GM23338 (cell line): ENCODE measurements around the gene DNASE1L1. TPM values are rescaled to one million over a fixed set of nuclear protein-coding genes. Genes with fewer than 3 reads are reported as not detected.

Experiments used
- ATAC-seq: fragments of 200-7000 bp; cut with Tn5 transposase; 3 replicates; pipeline ENCODE4 v1.9.1; 2020
- DNase-seq: peaks from one replicate; pipeline ENCODE4 v3.0.0-alpha.2; 2015; ENCODE audit warnings: low spot score
- H2AFZ ChIP-seq: fragments of 200-600 bp; sonication (generic); 2 replicates; pipeline ENCODE4 v1.8.0; 2016; ENCODE audit warnings: antibody characterized with exemption, mild to moderate bottlenecking, moderate library complexity
- H3F3A ChIP-seq: fragments of 200-600 bp; sonication (generic); replicated peaks from 2 replicates; pipeline ENCODE4 v1.8.0; 2017; ENCODE audit warnings: antibody characterized with exemption, mixed run types, low read depth
- H3K27ac ChIP-seq: fragments of 200-600 bp; sonication (generic); 2 replicates; pipeline ENCODE4 v1.6.1; 2016; ENCODE audit warnings: low read depth
- H3K27me3 ChIP-seq: fragments of 200-600 bp; sonication (generic); 2 replicates; pipeline ENCODE4 v1.8.0; 2016; ENCODE audit warnings: mild to moderate bottlenecking, mixed run types, moderate library complexity; ENCODE audit not compliant: insufficient read depth
- H3K36me3 ChIP-seq: fragments of 200-600 bp; sonication (generic); 2 replicates; pipeline ENCODE4 v1.8.0; 2016; ENCODE audit warnings: mild to moderate bottlenecking; ENCODE audit not compliant: insufficient read depth
- H3K4me1 ChIP-seq: fragments of 200-600 bp; sonication (generic); 2 replicates; pipeline ENCODE4 v1.8.0; 2016; ENCODE audit warnings: mild to moderate bottlenecking, moderate library complexity; ENCODE audit not compliant: insufficient read depth
- H3K4me2 ChIP-seq: fragments of 200-600 bp; sonication (generic); 2 replicates; pipeline ENCODE4 v1.7.1; 2017; ENCODE audit warnings: mixed run types
- H3K4me3 ChIP-seq: fragments of 200-600 bp; sonication (generic); 2 replicates; pipeline ENCODE4 v1.6.1; 2016; ENCODE audit warnings: mixed run types
- H3K79me2 ChIP-seq: fragments of 200-600 bp; sonication (generic); replicated peaks from 2 replicates; pipeline ENCODE4 v1.8.0; 2017; ENCODE audit warnings: mild to moderate bottlenecking; ENCODE audit not compliant: insufficient read depth
- H3K9me2 ChIP-seq: fragments of 200-600 bp; sonication (generic); 2 replicates; pipeline ENCODE4 v1.8.0; 2017; ENCODE audit not compliant: insufficient read depth
- H4K20me1 ChIP-seq: fragments of 200-600 bp; sonication (generic); replicated peaks from 2 replicates; pipeline ENCODE4 v1.8.0; 2017; ENCODE audit warnings: mild to moderate bottlenecking; ENCODE audit not compliant: insufficient read depth
- H3K27ac Mint-ChIP-seq: 2 replicates; pipeline ENCODE4 v1.8.0; 2020; ENCODE audit warnings: inconsistent platforms, mild to moderate bottlenecking, moderate library complexity, mixed read lengths
- H3K27me3 Mint-ChIP-seq: 3 replicates; pipeline ENCODE4 v1.8.0; 2022; ENCODE audit warnings: low read depth, mild to moderate bottlenecking, moderate library complexity, mixed read lengths, inconsistent platforms; ENCODE audit not compliant: insufficient read depth, poor library complexity
- H3K36me3 Mint-ChIP-seq: 3 replicates; pipeline ENCODE4 v1.8.0; 2021; ENCODE audit warnings: low read depth, mild to moderate bottlenecking, inconsistent platforms, moderate library complexity, mixed read lengths
- H3K4me1 Mint-ChIP-seq: 3 replicates; pipeline ENCODE4 v1.8.0; 2020; ENCODE audit warnings: mild to moderate bottlenecking, inconsistent platforms, mixed read lengths
- H3K4me3 Mint-ChIP-seq: 3 replicates; pipeline ENCODE4 v1.8.0; 2021; ENCODE audit warnings: moderate library complexity, mild to moderate bottlenecking, inconsistent platforms, mixed read lengths
- H3K9me3 Mint-ChIP-seq: 3 replicates; pipeline ENCODE4 v1.8.0; 2020; ENCODE audit warnings: moderate library complexity, mild to moderate bottlenecking, inconsistent platforms, mixed read lengths
- CREB1 ChIP-seq: fragments of 250-450 bp; sonication (Bioruptor Pico); IDR thresholded peaks from 2 replicates; pipeline ENCODE4 v1.5.0; 2020; ENCODE audit warnings: low read depth, mild to moderate bottlenecking, moderate library complexity
- EZH2phosphoT487 ChIP-seq: fragments of 200-600 bp; sonication (generic); IDR thresholded peaks from one replicate; pipeline ENCODE4 v1.8.1; 2018; ENCODE audit warnings: antibody characterized with exemption; ENCODE audit not compliant: unreplicated experiment
- JUNB ChIP-seq: IDR thresholded peaks from one replicate; pipeline ENCODE4 v1.6.1; 2016; ENCODE audit warnings: antibody characterized with exemption; ENCODE audit not compliant: unreplicated experiment
- NANOG ChIP-seq: IDR thresholded peaks from 2 replicates; pipeline ENCODE4 v1.6.1; 2016; ENCODE audit warnings: antibody characterized with exemption, borderline replicate concordance
- POLR2AphosphoS5 ChIP-seq: IDR thresholded peaks from 2 replicates; pipeline ENCODE4 v1.6.1; 2016; ENCODE audit warnings: antibody characterized with exemption, low read depth
- STAT1 ChIP-seq: IDR thresholded peaks from one replicate; pipeline ENCODE4 v1.6.1; 2016; ENCODE audit warnings: antibody characterized with exemption; ENCODE audit not compliant: unreplicated experiment
- polyA plus RNA-seq: library from polyadenylated mRNA; unstranded; fragments of >200 nt; fragmentation: Nextera tagmentation; extraction: Ambion mirVana; gene quantifications from 2 replicates; pipeline ENCODE4 v1.2.1, GENCODE V29; 2016
- total RNA-seq: library from RNA; depleted of rRNA; stranded (reverse); fragments of >200 nt; shearing (Covaris generic); gene quantifications from 2 replicates; pipeline ENCODE4 v1.2.3, GENCODE V29; 2014
- TF ChIP-seq, protein P1 (sequence below): fragments of 250-450 bp; sonication (Bioruptor Pico); IDR thresholded peaks from 2 replicates; pipeline ENCODE4 v1.5.0; 2020; ENCODE audit warnings: mild to moderate bottlenecking, moderate library complexity
- TF ChIP-seq, protein P2 (sequence below), 2 experiments: fragments of 200-600 bp in 1 of 2; sonication (generic) in 1 of 2; conservative IDR thresholded peaks; 2 replicates each; pipeline versions ENCODE4 v1.5.1 to v1.6.1; 2016 to 2017; ENCODE audit warnings: antibody characterized with exemption in 2 of 2, low read depth in 2 of 2, mild to moderate bottlenecking in 2 of 2, moderate library complexity in 1 of 2
- TF ChIP-seq, protein P3 (sequence below): IDR thresholded peaks from one replicate; pipeline ENCODE4 v1.6.1; 2018; ENCODE audit warnings: antibody characterized with exemption; ENCODE audit not compliant: unreplicated experiment
- TF ChIP-seq, protein P4 (sequence below): IDR thresholded peaks from 2 replicates; pipeline ENCODE4 v1.6.1; 2016; ENCODE audit warnings: antibody characterized with exemption

DNASE1L1 gene
- total and polyA plus RNA-seq, 2 experiments from 2014 or later: 3.3 to 16.1 TPM

DNA sequence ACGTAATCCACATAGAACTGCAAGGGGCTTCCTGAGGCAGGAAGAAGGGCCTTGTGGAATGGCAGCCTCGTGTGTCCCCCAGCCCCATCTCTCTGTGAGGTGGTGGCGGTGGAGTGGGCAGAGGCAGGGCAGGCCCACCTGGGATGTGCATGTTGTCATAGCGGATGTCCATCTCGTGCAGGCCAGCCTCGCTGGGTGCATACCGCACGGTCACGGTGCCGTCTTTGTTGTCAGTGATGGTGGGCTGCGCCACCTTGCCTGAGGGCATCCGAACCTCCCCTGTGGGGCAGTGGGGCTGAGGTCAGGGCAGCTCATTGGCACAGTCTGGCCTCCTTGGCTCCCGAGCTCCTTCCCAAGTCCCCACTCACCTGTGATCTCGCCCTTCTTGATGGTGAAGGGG is 55.0 kb downstream of the DNASE1L1 start:
- Histone ChIP-seq H3K27ac (no peak overlapping the region), H3K79me2 (no peaks in the 10 kb centered on the region), H3K9me2 (no peaks in the 10 kb centered on the region), H3K4me2 (no peak overlapping the region), H4K20me1 (no peaks in the 10 kb centered on the region), H3K4me3 (no peak overlapping the region), H3K27me3 (no peaks in the 10 kb centered on the region), H3K4me1 (no peaks in the 10 kb centered on the region), H3F3A (peaks cover 6% of the 10 kb centered on the region), H2AFZ (no peak overlapping the region), H3K36me3 (peaks cover 17% of the 10 kb centered on the region)
- Mint-ChIP-seq H3K27me3 (peaks cover 3% of the 10 kb centered on the region), H3K4me3 (no peak overlapping the region), H3K4me1 (no peaks in the 10 kb centered on the region; the same call in 2 of the 3 replicates), H3K9me3 (no peaks in the 10 kb centered on the region; the same call in 2 of the 3 replicates), H3K27ac (no peak overlapping the region), H3K36me3 (peaks cover 77% of the 10 kb centered on the region)
- DNase-seq: no peak
- TF ChIP-seq STAT1: no peak
- TF ChIP-seq JUNB: no peak
- TF ChIP-seq, protein P1, sequence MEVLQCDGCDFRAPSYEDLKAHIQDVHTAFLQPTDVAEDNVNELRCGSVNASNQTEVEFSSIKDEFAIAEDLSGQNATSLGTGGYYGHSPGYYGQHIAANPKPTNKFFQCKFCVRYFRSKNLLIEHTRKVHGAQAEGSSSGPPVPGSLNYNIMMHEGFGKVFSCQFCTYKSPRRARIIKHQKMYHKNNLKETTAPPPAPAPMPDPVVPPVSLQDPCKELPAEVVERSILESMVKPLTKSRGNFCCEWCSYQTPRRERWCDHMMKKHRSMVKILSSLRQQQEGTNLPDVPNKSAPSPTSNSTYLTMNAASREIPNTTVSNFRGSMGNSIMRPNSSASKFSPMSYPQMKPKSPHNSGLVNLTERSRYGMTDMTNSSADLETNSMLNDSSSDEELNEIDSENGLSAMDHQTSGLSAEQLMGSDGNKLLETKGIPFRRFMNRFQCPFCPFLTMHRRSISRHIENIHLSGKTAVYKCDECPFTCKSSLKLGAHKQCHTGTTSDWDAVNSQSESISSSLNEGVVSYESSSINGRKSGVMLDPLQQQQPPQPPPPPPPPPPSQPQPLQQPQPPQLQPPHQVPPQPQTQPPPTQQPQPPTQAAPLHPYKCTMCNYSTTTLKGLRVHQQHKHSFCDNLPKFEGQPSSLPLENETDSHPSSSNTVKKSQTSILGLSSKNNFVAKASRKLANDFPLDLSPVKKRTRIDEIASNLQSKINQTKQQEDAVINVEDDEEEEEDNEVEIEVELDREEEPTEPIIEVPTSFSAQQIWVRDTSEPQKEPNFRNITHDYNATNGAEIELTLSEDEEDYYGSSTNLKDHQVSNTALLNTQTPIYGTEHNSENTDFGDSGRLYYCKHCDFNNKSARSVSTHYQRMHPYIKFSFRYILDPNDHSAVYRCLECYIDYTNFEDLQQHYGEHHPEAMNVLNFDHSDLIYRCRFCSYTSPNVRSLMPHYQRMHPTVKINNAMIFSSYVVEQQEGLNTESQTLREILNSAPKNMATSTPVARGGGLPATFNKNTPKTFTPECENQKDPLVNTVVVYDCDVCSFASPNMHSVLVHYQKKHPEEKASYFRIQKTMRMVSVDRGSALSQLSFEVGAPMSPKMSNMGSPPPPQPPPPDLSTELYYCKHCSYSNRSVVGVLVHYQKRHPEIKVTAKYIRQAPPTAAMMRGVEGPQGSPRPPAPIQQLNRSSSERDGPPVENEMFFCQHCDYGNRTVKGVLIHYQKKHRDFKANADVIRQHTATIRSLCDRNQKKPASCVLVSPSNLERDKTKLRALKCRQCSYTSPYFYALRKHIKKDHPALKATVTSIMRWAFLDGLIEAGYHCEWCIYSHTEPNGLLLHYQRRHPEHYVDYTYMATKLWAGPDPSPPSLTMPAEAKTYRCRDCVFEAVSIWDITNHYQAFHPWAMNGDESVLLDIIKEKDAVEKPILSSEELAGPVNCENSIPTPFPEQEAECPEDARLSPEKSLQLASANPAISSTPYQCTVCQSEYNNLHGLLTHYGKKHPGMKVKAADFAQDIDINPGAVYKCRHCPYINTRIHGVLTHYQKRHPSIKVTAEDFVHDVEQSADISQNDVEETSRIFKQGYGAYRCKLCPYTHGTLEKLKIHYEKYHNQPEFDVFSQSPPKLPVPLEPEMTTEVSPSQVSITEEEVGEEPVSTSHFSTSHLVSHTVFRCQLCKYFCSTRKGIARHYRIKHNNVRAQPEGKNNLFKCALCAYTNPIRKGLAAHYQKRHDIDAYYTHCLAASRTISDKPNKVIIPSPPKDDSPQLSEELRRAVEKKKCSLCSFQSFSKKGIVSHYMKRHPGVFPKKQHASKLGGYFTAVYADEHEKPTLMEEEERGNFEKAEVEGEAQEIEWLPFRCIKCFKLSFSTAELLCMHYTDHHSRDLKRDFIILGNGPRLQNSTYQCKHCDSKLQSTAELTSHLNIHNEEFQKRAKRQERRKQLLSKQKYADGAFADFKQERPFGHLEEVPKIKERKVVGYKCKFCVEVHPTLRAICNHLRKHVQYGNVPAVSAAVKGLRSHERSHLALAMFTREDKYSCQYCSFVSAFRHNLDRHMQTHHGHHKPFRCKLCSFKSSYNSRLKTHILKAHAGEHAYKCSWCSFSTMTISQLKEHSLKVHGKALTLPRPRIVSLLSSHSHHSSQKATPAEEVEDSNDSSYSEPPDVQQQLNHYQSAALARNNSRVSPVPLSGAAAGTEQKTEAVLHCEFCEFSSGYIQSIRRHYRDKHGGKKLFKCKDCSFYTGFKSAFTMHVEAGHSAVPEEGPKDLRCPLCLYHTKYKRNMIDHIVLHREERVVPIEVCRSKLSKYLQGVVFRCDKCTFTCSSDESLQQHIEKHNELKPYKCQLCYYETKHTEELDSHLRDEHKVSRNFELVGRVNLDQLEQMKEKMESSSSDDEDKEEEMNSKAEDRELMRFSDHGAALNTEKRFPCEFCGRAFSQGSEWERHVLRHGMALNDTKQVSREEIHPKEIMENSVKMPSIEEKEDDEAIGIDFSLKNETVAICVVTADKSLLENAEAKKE (CRISPR knock-in tag): no peak
- TF ChIP-seq, protein P2, sequence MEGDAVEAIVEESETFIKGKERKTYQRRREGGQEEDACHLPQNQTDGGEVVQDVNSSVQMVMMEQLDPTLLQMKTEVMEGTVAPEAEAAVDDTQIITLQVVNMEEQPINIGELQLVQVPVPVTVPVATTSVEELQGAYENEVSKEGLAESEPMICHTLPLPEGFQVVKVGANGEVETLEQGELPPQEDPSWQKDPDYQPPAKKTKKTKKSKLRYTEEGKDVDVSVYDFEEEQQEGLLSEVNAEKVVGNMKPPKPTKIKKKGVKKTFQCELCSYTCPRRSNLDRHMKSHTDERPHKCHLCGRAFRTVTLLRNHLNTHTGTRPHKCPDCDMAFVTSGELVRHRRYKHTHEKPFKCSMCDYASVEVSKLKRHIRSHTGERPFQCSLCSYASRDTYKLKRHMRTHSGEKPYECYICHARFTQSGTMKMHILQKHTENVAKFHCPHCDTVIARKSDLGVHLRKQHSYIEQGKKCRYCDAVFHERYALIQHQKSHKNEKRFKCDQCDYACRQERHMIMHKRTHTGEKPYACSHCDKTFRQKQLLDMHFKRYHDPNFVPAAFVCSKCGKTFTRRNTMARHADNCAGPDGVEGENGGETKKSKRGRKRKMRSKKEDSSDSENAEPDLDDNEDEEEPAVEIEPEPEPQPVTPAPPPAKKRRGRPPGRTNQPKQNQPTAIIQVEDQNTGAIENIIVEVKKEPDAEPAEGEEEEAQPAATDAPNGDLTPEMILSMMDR (conservative IDR thresholded peaks at IDR 0.05; ENCODE audit: low read depth in 2 of 2): no peak
- TF ChIP-seq, protein P3, sequence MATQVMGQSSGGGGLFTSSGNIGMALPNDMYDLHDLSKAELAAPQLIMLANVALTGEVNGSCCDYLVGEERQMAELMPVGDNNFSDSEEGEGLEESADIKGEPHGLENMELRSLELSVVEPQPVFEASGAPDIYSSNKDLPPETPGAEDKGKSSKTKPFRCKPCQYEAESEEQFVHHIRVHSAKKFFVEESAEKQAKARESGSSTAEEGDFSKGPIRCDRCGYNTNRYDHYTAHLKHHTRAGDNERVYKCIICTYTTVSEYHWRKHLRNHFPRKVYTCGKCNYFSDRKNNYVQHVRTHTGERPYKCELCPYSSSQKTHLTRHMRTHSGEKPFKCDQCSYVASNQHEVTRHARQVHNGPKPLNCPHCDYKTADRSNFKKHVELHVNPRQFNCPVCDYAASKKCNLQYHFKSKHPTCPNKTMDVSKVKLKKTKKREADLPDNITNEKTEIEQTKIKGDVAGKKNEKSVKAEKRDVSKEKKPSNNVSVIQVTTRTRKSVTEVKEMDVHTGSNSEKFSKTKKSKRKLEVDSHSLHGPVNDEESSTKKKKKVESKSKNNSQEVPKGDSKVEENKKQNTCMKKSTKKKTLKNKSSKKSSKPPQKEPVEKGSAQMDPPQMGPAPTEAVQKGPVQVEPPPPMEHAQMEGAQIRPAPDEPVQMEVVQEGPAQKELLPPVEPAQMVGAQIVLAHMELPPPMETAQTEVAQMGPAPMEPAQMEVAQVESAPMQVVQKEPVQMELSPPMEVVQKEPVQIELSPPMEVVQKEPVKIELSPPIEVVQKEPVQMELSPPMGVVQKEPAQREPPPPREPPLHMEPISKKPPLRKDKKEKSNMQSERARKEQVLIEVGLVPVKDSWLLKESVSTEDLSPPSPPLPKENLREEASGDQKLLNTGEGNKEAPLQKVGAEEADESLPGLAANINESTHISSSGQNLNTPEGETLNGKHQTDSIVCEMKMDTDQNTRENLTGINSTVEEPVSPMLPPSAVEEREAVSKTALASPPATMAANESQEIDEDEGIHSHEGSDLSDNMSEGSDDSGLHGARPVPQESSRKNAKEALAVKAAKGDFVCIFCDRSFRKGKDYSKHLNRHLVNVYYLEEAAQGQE: no peak
- TF ChIP-seq, protein P4, sequence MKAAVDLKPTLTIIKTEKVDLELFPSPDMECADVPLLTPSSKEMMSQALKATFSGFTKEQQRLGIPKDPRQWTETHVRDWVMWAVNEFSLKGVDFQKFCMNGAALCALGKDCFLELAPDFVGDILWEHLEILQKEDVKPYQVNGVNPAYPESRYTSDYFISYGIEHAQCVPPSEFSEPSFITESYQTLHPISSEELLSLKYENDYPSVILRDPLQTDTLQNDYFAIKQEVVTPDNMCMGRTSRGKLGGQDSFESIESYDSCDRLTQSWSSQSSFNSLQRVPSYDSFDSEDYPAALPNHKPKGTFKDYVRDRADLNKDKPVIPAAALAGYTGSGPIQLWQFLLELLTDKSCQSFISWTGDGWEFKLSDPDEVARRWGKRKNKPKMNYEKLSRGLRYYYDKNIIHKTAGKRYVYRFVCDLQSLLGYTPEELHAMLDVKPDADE: no peak
- TF ChIP-seq CREB1 (CRISPR knock-in tag): no peak
- TF ChIP-seq NANOG: no peak
- TF ChIP-seq EZH2phosphoT487: no peak
- TF ChIP-seq POLR2AphosphoS5: no peak
- no peak for ATAC-seq
